Measurements from ENCODE around the gene CRADD.

DNA sequence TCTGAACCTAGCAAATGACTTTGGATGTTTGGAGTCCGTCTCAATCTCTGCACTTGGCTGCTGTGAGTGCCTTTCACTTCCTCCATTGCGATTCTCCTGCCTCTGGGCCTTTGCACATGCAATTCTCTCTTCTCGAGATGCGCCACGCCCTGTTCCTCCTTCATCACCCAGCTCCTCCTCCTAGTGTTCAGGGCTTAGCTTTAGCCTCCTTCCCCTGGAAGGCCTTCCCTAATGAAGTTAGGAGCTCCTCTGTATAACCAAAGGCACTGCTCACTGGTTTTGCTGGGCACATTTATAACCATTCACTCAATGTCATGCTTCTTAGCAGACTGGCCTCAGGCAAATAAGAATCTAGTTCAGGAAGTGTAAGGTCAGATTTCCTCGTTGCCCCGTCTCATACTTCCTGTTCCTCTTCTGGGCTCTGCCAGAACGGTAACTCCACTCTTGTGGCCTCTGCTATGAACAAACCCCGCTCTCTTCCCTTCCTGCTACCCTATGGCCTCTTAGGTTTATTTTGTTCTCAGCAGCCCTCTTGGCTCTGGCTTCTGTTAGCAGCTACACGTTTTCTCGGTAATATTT, 171.4 kb downstream of the CRADD start:
- TF ChIP-seq, protein P1, sequence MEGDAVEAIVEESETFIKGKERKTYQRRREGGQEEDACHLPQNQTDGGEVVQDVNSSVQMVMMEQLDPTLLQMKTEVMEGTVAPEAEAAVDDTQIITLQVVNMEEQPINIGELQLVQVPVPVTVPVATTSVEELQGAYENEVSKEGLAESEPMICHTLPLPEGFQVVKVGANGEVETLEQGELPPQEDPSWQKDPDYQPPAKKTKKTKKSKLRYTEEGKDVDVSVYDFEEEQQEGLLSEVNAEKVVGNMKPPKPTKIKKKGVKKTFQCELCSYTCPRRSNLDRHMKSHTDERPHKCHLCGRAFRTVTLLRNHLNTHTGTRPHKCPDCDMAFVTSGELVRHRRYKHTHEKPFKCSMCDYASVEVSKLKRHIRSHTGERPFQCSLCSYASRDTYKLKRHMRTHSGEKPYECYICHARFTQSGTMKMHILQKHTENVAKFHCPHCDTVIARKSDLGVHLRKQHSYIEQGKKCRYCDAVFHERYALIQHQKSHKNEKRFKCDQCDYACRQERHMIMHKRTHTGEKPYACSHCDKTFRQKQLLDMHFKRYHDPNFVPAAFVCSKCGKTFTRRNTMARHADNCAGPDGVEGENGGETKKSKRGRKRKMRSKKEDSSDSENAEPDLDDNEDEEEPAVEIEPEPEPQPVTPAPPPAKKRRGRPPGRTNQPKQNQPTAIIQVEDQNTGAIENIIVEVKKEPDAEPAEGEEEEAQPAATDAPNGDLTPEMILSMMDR (IDR thresholded peaks at IDR 0.05), result no peak
- no peak for TF ChIP-seq POLR2AphosphoS5 (IDR thresholded peaks at IDR 0.05)
